ENCODE data around the gene WARS2.

- no peak for TF ChIP-seq CTCF (IDR thresholded peaks at IDR 0.05 in 4 of 5, conservative IDR thresholded peaks at IDR 0.05 in 1 of 5)
- no peak for TF ChIP-seq POLR2A (IDR thresholded peaks at IDR 0.05)
Observed at GRCh38 chr1:119125874-119126273, 14.6 kb downstream of the WARS2 start.

All from gastrocnemius medialis (tissue), 4 donors.